ENCODE data around the gene LRRFIP1. TPM values are rescaled to one million over a fixed set of nuclear protein-coding genes. Genes with fewer than 3 reads are reported as not detected.

Gene LRRFIP1
- total RNA-seq, 4 donors from 2014 or later: 98.5 to 147 (median 122) TPM

DNA sequence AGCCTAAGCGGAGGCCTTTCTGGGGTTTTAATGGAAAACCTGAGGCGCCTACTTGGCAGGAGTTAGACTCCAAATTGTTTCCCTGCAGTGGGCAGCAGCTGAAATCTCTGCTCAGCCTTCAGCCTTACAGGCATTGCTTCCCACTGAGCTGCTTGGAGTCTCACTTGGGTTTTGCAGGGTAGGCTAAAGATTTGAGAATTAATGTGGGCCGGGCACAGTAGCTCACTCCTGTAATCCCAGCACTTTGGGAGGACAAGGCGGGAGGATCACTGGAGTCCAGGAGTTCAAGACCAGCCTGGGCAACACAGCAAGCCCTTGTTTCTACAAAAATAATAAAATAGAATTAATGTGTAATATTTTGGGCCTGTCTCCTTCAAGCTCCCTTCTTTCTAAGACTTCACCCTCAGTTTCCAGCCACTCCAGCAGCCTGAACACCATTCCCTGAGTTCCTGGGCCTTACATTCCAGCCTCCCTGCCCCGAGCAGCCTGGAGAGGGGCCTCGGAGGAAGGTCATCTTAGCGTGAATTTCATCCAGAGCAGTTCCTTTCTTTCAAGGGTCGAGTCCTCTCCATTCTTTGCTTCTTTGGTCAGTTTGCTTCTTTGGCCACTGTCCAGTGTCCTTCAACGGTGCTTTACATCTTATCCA lies 27.8 kb upstream of the LRRFIP1 start:
- no peak for DNase-seq
- 79 to 82% methylated on average over 2 to 9 of the region's 9 CpGs for WGBS, 2 donors (ENCODE audit: low coverage in 1 of 2)
- Histone ChIP-seq H3K27ac (peak overlapping the region; percentile 38 to 65 (median 56)), H3K36me3 (no peaks in the 10 kb centered on the region), H3K9me3 (no peaks in the 10 kb centered on the region), H3K27me3 (no peaks in the 10 kb centered on the region), H3K4me3 (peak overlapping the region in 1 of 4 donors; percentile 5), H3K4me1 (peaks cover 0 to 20% (median 4%) of the 10 kb centered on the region in 4 donors)
- in situ Hi-C loops (cut with MboI; ENCODE audit: low pct_ligation_motif_present in 1 of 4, low pct_unique_long_range_greater_than_20kb in 1 of 4, low sequenced_read_pairs in 3 of 4) (loop anchor here in 1 of 4 donors (25.0 kb wide), 1 partner anchor 138 kb away; no protein-coding TSS in a partner anchor), intact Hi-C loops (cut with DNase I; ENCODE audit: low total_unique reads) (loop anchor here (10.0 kb wide), 1 partner anchor 75 kb away; no protein-coding TSS in a partner anchor)
- TF ChIP-seq POLR2A (IDR thresholded peaks at IDR 0.05) (no peak), POLR2AphosphoS5 (IDR thresholded peaks at IDR 0.05) (no peak), EP300 (IDR thresholded peaks at IDR 0.05; ENCODE audit: low read depth) (no peak)
- TF ChIP-seq, protein P1, sequence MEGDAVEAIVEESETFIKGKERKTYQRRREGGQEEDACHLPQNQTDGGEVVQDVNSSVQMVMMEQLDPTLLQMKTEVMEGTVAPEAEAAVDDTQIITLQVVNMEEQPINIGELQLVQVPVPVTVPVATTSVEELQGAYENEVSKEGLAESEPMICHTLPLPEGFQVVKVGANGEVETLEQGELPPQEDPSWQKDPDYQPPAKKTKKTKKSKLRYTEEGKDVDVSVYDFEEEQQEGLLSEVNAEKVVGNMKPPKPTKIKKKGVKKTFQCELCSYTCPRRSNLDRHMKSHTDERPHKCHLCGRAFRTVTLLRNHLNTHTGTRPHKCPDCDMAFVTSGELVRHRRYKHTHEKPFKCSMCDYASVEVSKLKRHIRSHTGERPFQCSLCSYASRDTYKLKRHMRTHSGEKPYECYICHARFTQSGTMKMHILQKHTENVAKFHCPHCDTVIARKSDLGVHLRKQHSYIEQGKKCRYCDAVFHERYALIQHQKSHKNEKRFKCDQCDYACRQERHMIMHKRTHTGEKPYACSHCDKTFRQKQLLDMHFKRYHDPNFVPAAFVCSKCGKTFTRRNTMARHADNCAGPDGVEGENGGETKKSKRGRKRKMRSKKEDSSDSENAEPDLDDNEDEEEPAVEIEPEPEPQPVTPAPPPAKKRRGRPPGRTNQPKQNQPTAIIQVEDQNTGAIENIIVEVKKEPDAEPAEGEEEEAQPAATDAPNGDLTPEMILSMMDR (IDR thresholded peaks at IDR 0.05): no peak

DNA sequence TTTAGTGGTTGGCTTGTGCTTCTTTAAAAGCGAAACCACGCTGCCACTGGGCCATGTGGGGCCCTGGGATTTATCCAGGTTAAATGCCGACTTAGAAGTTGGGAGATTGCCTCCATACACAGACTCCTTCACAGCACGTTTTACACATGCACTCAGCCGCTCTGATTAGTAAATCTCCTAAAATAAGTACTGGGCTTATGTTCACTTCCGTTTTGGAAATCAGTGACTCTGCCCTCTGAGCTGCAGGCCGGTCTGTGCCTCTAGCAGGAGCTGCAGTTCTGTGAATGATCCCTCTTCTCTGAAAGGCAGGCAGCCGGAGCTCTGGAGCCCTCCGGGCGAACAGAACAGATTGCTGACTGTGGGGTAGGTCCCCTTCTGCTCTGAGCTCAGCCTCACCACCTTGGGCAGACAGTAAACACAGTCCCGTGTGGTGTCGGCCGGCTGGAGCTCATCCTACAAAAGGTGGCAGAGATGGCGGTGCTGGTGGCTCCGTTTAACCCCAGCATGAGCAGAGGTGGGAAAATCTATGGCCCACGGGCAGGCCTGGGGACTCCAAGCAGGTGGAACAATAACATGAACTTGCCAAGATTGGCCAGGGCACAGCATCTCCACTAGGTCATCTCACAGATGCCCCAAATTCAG lies 27.1 kb upstream of the LRRFIP1 start:
- Histone ChIP-seq H3K27ac (peak overlapping the region; percentile 38 to 65 (median 56)), H3K4me3 (peak overlapping the region in 1 of 4 donors; percentile 5), H3K9me3 (no peaks in the 10 kb centered on the region), H3K27me3 (no peaks in the 10 kb centered on the region), H3K4me1 (peaks cover 0 to 20% (median under 1%) of the 10 kb centered on the region in 4 donors), H3K36me3 (no peaks in the 10 kb centered on the region)
- no peak for DNase-seq
- in situ Hi-C loops (cut with MboI; ENCODE audit: low pct_ligation_motif_present in 1 of 4, low pct_unique_long_range_greater_than_20kb in 1 of 4, low sequenced_read_pairs in 3 of 4): no loop called here
- 66% methylated on average over 16 of the region's 16 CpGs; no CpG with 5 or more reads in 1 of the 2 donors for WGBS, 2 donors (ENCODE audit: low coverage in 1 of 2)
- TF ChIP-seq, protein P1 (IDR thresholded peaks at IDR 0.05): no peak
- TF ChIP-seq EP300 (IDR thresholded peaks at IDR 0.05; ENCODE audit: low read depth): no peak
- TF ChIP-seq POLR2A (IDR thresholded peaks at IDR 0.05): no peak
- no peak for TF ChIP-seq POLR2AphosphoS5 (IDR thresholded peaks at IDR 0.05)
- intact Hi-C loops (cut with DNase I; ENCODE audit: low total_unique reads): no loop called here

DNA sequence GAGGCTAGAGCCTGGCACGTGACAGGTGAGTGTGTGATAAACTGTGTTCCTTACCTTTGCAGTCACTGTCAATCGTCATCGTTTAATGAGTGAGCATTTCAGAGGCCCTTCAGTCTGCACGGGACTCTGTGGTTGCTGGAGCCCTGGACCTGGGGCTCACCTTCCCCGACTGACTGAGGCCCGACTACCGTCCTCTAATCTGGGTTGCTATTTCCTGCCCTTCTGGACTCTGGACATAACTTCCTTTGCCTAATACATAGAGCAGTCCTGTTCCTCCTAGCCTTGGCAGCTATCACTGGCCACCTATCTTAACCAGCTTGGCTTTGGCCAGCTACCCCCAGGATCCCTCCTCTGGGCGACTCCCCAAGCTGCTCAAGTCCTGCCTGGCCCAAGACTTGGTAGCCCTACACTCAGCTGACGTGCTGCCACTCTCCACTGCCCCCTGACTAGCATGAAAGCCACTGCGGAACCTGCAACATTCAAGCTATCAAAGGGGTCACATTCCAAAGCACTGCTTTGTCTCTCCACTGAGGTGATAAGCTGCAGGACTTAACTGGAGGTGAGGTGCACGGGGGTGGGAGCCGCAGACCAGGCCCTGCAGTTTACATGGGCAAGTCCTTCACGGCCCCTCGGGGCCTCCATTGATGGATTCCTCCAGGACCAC lies 25.8 kb upstream of the LRRFIP1 start:
- TF ChIP-seq POLR2A (IDR thresholded peaks at IDR 0.05) (no peak), POLR2AphosphoS5 (IDR thresholded peaks at IDR 0.05) (no peak), EP300 (IDR thresholded peaks at IDR 0.05; ENCODE audit: low read depth) (no peak)
- TF ChIP-seq, protein P1 (IDR thresholded peaks at IDR 0.05): no peak
- H3K9me3 ChIP-seq: no peaks in the 10 kb centered on the region
- H3K36me3 ChIP-seq: no peaks in the 10 kb centered on the region
- no peak overlapping the region for H3K27ac ChIP-seq
- H3K4me3 ChIP-seq: no peak overlapping the region
- 93% methylated on average over 14 of the region's 14 CpGs; no CpG with 5 or more reads in 1 of the 2 donors for WGBS, 2 donors (ENCODE audit: low coverage in 1 of 2)
- intact Hi-C loops (cut with DNase I; ENCODE audit: low total_unique reads) (no loop called here), in situ Hi-C loops (cut with MboI; ENCODE audit: low pct_ligation_motif_present in 1 of 4, low pct_unique_long_range_greater_than_20kb in 1 of 4, low sequenced_read_pairs in 3 of 4) (no loop called here)
- H3K27me3 ChIP-seq: no peaks in the 10 kb centered on the region
- DNase-seq: no peak
- H3K4me1 ChIP-seq: peaks cover 0 to 20% (median 0%) of the 10 kb centered on the region in 4 donors

- 81 to 88% methylated on average over 4 to 7 of the region's 7 CpGs for WGBS, 2 donors (ENCODE audit: low coverage in 1 of 2)
Observed at GRCh38 chr2:237602409-237602808, 25.0 kb upstream of the LRRFIP1 start.

More at GRCh38 chr2:237602409-237602808, 25.0 kb upstream of the LRRFIP1 start:
- intact Hi-C loops (cut with DNase I; ENCODE audit: low total_unique reads): no loop called here
- no peaks in the 10 kb centered on the region for H3K9me3 ChIP-seq
- peaks cover 0 to 20% (median 0%) of the 10 kb centered on the region in 4 donors for H3K4me1 ChIP-seq
- H3K27ac ChIP-seq: no peak overlapping the region
- in situ Hi-C loops (cut with MboI; ENCODE audit: low pct_ligation_motif_present in 1 of 4, low pct_unique_long_range_greater_than_20kb in 1 of 4, low sequenced_read_pairs in 3 of 4): no loop called here
- H3K36me3 ChIP-seq: no peaks in the 10 kb centered on the region
- no peak overlapping the region for H3K4me3 ChIP-seq
- no peaks in the 10 kb centered on the region for H3K27me3 ChIP-seq
- no peak for DNase-seq
- TF ChIP-seq POLR2A (IDR thresholded peaks at IDR 0.05) (no peak), POLR2AphosphoS5 (IDR thresholded peaks at IDR 0.05) (no peak), EP300 (IDR thresholded peaks at IDR 0.05; ENCODE audit: low read depth) (no peak)
- TF ChIP-seq, protein P1 (IDR thresholded peaks at IDR 0.05): no peak
